ACC112 (cell line): ENCODE measurements around the gene FTCD.
A peak's percentile ranks its signal among the peaks of the same experiment; 100 is the strongest.
"Not testable (repeated sequence)": the region's sequence is repeated elsewhere in the genome, so short reads cannot be mapped to it uniquely, and the experiment has no call there.

Experiments used
- H2AFZ ChIP-seq: fragments of 200-600 bp; sonication (generic); one replicate; pipeline ENCODE4 v1.6.0; 2017; ENCODE audit warnings: antibody characterized with exemption, low read length; ENCODE audit not compliant: unreplicated experiment
- H3K27ac ChIP-seq: fragments of 200-600 bp; sonication (generic); 2 replicates; pipeline ENCODE4 v1.5.1; 2014; ENCODE audit warnings: low read depth, mild to moderate bottlenecking, antibody characterized with exemption, low read length, moderate library complexity
- H3K27me3 ChIP-seq: fragments of 200-600 bp; sonication (generic); 2 replicates; pipeline ENCODE4 v1.6.1; 2014; ENCODE audit warnings: mild to moderate bottlenecking, antibody characterized with exemption, low read length, moderate library complexity, mixed read lengths; ENCODE audit not compliant: insufficient read depth
- H3K36me3 ChIP-seq: fragments of 200-600 bp; sonication (generic); 2 replicates; pipeline ENCODE4 v1.6.1; 2016; ENCODE audit warnings: mild to moderate bottlenecking, antibody characterized with exemption, low read length, moderate library complexity, mixed read lengths; ENCODE audit not compliant: insufficient read depth
- H3K4me1 ChIP-seq: fragments of 200-600 bp; sonication (generic); one replicate; pipeline ENCODE4 v1.6.1; 2016; ENCODE audit warnings: low read length, mixed read lengths; ENCODE audit not compliant: insufficient read depth, unreplicated experiment, control insufficient read depth
- H3K4me3 ChIP-seq: fragments of 200-600 bp; sonication (generic); 2 replicates; pipeline ENCODE4 v1.5.1; 2014; ENCODE audit warnings: mild to moderate bottlenecking, low read depth, low read length
- H3K79me2 ChIP-seq: fragments of 200-600 bp; sonication (generic); one replicate; pipeline ENCODE4 v1.6.0; 2016; ENCODE audit warnings: low read length; ENCODE audit not compliant: control insufficient read depth, unreplicated experiment, insufficient read depth

Gene FTCD

GRCh38 chr21:46110499-46111192 lies 44.7 kb downstream of the FTCD start:
- Histone ChIP-seq H3K79me2 (peaks cover 73% of the 10 kb centered on the region), H3K4me3 (no peak overlapping the region), H3K36me3 (peaks cover 74% of the 10 kb centered on the region), H2AFZ (no peak overlapping the region), H3K4me1 (no peaks in the 10 kb centered on the region), H3K27me3 (no peaks in the 10 kb centered on the region), H3K27ac (no peak overlapping the region)

- Histone ChIP-seq H3K27ac (no peak overlapping the region), H3K27me3 (no peaks in the 10 kb centered on the region), H3K4me1 (peaks cover under 1% of the 10 kb centered on the region), H3K4me3 (no peak overlapping the region), H2AFZ (no peak overlapping the region), H3K36me3 (peaks cover 73% of the 10 kb centered on the region), H3K79me2 (peaks cover 84% of the 10 kb centered on the region)
Measured at GRCh38 chr21:46109313-46110221, 45.8 kb downstream of the FTCD start.

GRCh38 chr21:46108827-46109312 lies 46.5 kb downstream of the FTCD start:
- Histone ChIP-seq H3K4me3 (no peak overlapping the region), H3K36me3 (peaks cover 74% of the 10 kb centered on the region), H3K79me2 (peaks cover 90% of the 10 kb centered on the region), H3K4me1 (peaks cover 4% of the 10 kb centered on the region), H2AFZ (no peak overlapping the region), H3K27me3 (no peaks in the 10 kb centered on the region), H3K27ac (no peak overlapping the region)

GRCh38 chr21:46107376-46107775 lies 48.0 kb downstream of the FTCD start:
- peaks cover 97% of the 10 kb centered on the region for H3K79me2 ChIP-seq
- H3K4me3 ChIP-seq, H2AFZ ChIP-seq, H3K27me3 ChIP-seq, H3K27ac ChIP-seq, H3K4me1 ChIP-seq: not testable (repeated sequence)
- H3K36me3 ChIP-seq: peaks cover 75% of the 10 kb centered on the region

GRCh38 chr21:46104104-46104503 lies 51.3 kb downstream of the FTCD start:
- Histone ChIP-seq H3K4me1 (peaks cover 14% of the 10 kb centered on the region), H3K36me3 (peaks cover 75% of the 10 kb centered on the region), H3K79me2 (peaks cover 98% of the 10 kb centered on the region), H3K4me3 (no peak overlapping the region), H3K27ac (peak overlapping the region; percentile 23; the same call in 1 of the 2 replicates), H3K27me3 (no peaks in the 10 kb centered on the region), H2AFZ (no peak overlapping the region)

GRCh38 chr21:46100906-46101305 lies 54.5 kb downstream of the FTCD start:
- Histone ChIP-seq H3K27ac (peak overlapping the region; percentile 79), H3K4me1 (peaks cover 25% of the 10 kb centered on the region), H2AFZ (no peak overlapping the region), H3K79me2 (peaks cover 81% of the 10 kb centered on the region), H3K4me3 (peak overlapping the region; percentile 95), H3K27me3 (no peaks in the 10 kb centered on the region), H3K36me3 (peaks cover 52% of the 10 kb centered on the region)

- H2AFZ ChIP-seq: no peak overlapping the region
- peaks cover 76% of the 10 kb centered on the region for H3K79me2 ChIP-seq
- peaks cover 25% of the 10 kb centered on the region for H3K4me1 ChIP-seq
- H3K27ac ChIP-seq: peak overlapping the region; percentile 79
- peak overlapping the region; percentile 95 for H3K4me3 ChIP-seq
- H3K36me3 ChIP-seq: peaks cover 47% of the 10 kb centered on the region
- H3K27me3 ChIP-seq: no peaks in the 10 kb centered on the region
Measured at GRCh38 chr21:46100426-46100825, 55.0 kb downstream of the FTCD start.

- H3K36me3 ChIP-seq: peaks cover 45% of the 10 kb centered on the region
- no peak overlapping the region for H2AFZ ChIP-seq
- H3K27me3 ChIP-seq: no peaks in the 10 kb centered on the region
- peak overlapping the region; percentile 79 for H3K27ac ChIP-seq
- peak overlapping the region; percentile 95 for H3K4me3 ChIP-seq
- peaks cover 25% of the 10 kb centered on the region for H3K4me1 ChIP-seq
- peaks cover 72% of the 10 kb centered on the region for H3K79me2 ChIP-seq
Measured at GRCh38 chr21:46100020-46100419, 55.4 kb downstream of the FTCD start.

- peaks cover 40% of the 10 kb centered on the region for H3K36me3 ChIP-seq
- H3K27ac ChIP-seq: peak overlapping the region; percentile 79
- H2AFZ ChIP-seq: no peak overlapping the region
- H3K4me3 ChIP-seq: peak overlapping the region; percentile 95
- no peaks in the 10 kb centered on the region for H3K27me3 ChIP-seq
- peaks cover 24% of the 10 kb centered on the region for H3K4me1 ChIP-seq
- peaks cover 67% of the 10 kb centered on the region for H3K79me2 ChIP-seq
Measured at GRCh38 chr21:46099476-46099875, 55.9 kb downstream of the FTCD start.

- peak overlapping the region; percentile 79 for H3K27ac ChIP-seq
- H3K36me3 ChIP-seq: peaks cover 30% of the 10 kb centered on the region
- peaks cover 57% of the 10 kb centered on the region for H3K79me2 ChIP-seq
- no peak overlapping the region for H2AFZ ChIP-seq
- no peaks in the 10 kb centered on the region for H3K27me3 ChIP-seq
- peak overlapping the region; percentile 95 for H3K4me3 ChIP-seq
- H3K4me1 ChIP-seq: peaks cover 22% of the 10 kb centered on the region
Measured at GRCh38 chr21:46098303-46099141, 56.9 kb downstream of the FTCD start.
